Endothelial cell of umbilical vein (primary cell): ENCODE results near the gene BSG. TPM values are rescaled to one million over a fixed set of nuclear protein-coding genes. Genes with fewer than 3 reads are reported as not detected.

ENCODE experiments used
- BruUV-seq: library from RNA; stranded (reverse); fragments of 400-500 nt; replicated peaks from 2 replicates; lab custom pipeline; 2021; lab: Mats Ljungman, UMichigan
- CTCF ChIA-PET: fragments of 300-600, 350-600 bp; sonication (Branson Sonifier 250); formaldehyde crosslinking; loops from one replicate; lab custom pipeline; 2021; ENCODE audit warnings: antibody characterized with exemption, inconsistent platforms; lab: Charles Lee
- POLR2A ChIA-PET: fragments of 300-600, 350-600 bp; sonication (Branson Sonifier 250); formaldehyde crosslinking; loops from one replicate; lab custom pipeline; 2021; ENCODE audit warnings: antibody characterized with exemption, inconsistent platforms; lab: Charles Lee
- DNase-seq: peaks from one replicate; pipeline ENCODE4 v3.0.0-alpha.2; 2011; ENCODE audit warnings: low read depth, low spot score
- FAIRE-seq: peaks from 2 replicates; lab custom pipeline; 2011; peaks lifted over from hg19 to GRCh38; lab: Jason Lieb, UNC
- H2AFZ ChIP-seq: 2 replicates; pipeline ENCODE4 v1.6.0; 2012; ENCODE audit warnings: low read depth, low read length, control low read depth, inconsistent platforms
- H3K27ac ChIP-seq: 2 replicates; pipeline ENCODE4 v1.5.1; 2011; ENCODE audit warnings: low read depth, mild to moderate bottlenecking, control low read depth, low read length, moderate library complexity; ENCODE audit not compliant: insufficient read depth
- H3K27me3 ChIP-seq, 2 experiments: 2 replicates each; pipeline versions ENCODE4 v1.6.0 to v1.6.1; 2011; ENCODE audit warnings: low read length in 2 of 2, mixed read lengths in 1 of 2; ENCODE audit not compliant: control insufficient read depth in 2 of 2, insufficient read depth in 2 of 2
- H3K36me3 ChIP-seq, 2 experiments: 2 replicates in 1 of 2; 3 replicates in 1 of 2; pipeline ENCODE4 v1.5.1; 2011; ENCODE audit warnings: low read length in 2 of 2, mild to moderate bottlenecking in 1 of 2, moderate library complexity in 1 of 2; ENCODE audit not compliant: control insufficient read depth in 2 of 2, insufficient read depth in 2 of 2; ENCODE audit errors: extremely low read depth in 1 of 2
- H3K4me1 ChIP-seq: 3 replicates; pipeline ENCODE4 v1.5.1; 2011; ENCODE audit warnings: mild to moderate bottlenecking, low read length; ENCODE audit not compliant: control insufficient read depth, insufficient read depth; ENCODE audit errors: extremely low read depth
- H3K4me2 ChIP-seq: 2 replicates; pipeline ENCODE4 v1.6.1; 2011; ENCODE audit warnings: low read length, control low read depth, mixed read lengths; ENCODE audit not compliant: insufficient read depth
- H3K4me3 ChIP-seq, 3 experiments: fragments of 200-600 bp in 1 of 3; sonication (generic), shearing (Covaris generic) in 1 of 3; replicated peaks in 1 of 3; 2 replicates each; pipeline ENCODE4 v1.5.1; 2011 to 2016; ENCODE audit warnings: control low read depth in 3 of 3, low read length in 3 of 3, mild to moderate bottlenecking in 2 of 3, inconsistent platforms in 1 of 3, low read depth in 1 of 3, moderate library complexity in 1 of 3; ENCODE audit not compliant: insufficient read depth in 1 of 3
- H3K79me2 ChIP-seq: 2 replicates; pipeline ENCODE4 v1.6.0; 2012; ENCODE audit warnings: low read length, inconsistent platforms; ENCODE audit not compliant: control insufficient read depth, insufficient read depth
- H3K9ac ChIP-seq: replicated peaks from 2 replicates; pipeline ENCODE3; 2011; ENCODE audit warnings: low read length, control low read depth; ENCODE audit not compliant: insufficient read depth; ENCODE audit errors: extremely low read depth
- H3K9me1 ChIP-seq: replicated peaks from 3 replicates; pipeline ENCODE4 v1.6.0; 2011; ENCODE audit warnings: mild to moderate bottlenecking, low read length; ENCODE audit not compliant: control insufficient read depth, insufficient read depth; ENCODE audit errors: extremely low read depth
- H3K9me3 ChIP-seq: replicated peaks from 2 replicates; pipeline ENCODE4 v1.5.1; 2012; ENCODE audit warnings: low read length, inconsistent platforms; ENCODE audit not compliant: control insufficient read depth, insufficient read depth
- H4K20me1 ChIP-seq: replicated peaks from 2 replicates; pipeline ENCODE3; 2011; ENCODE audit warnings: mild to moderate bottlenecking, low read length; ENCODE audit not compliant: control insufficient read depth, insufficient read depth; ENCODE audit errors: extremely low read depth
- EZH2 ChIP-seq: IDR thresholded peaks from 2 replicates; pipeline ENCODE4 v1.6.1; 2012; ENCODE audit warnings: borderline replicate concordance, low read depth, mild to moderate bottlenecking, moderate library complexity, low read length, inconsistent platforms; ENCODE audit not compliant: severe bottlenecking
- FOS ChIP-seq: IDR thresholded peaks from 2 replicates; pipeline ENCODE4 v1.6.1; 2011; ENCODE audit warnings: mild to moderate bottlenecking, low read length, moderate library complexity, borderline replicate concordance; ENCODE audit not compliant: insufficient read depth
- GATA2 ChIP-seq: IDR thresholded peaks from 2 replicates; pipeline ENCODE4 v1.7.0; 2011; ENCODE audit warnings: low read depth, mild to moderate bottlenecking, moderate library complexity, mixed read lengths, low read length; ENCODE audit not compliant: insufficient read length, insufficient read depth
- JUN ChIP-seq: IDR thresholded peaks from 2 replicates; pipeline ENCODE4 v1.6.1; 2011; ENCODE audit warnings: borderline replicate concordance, low read depth; ENCODE audit not compliant: insufficient read length, insufficient read depth
- MYC ChIP-seq: IDR thresholded peaks from one replicate; pipeline ENCODE4 v1.6.1; 2011; ENCODE audit warnings: mild to moderate bottlenecking, low read depth, low read length
- POLR2A ChIP-seq: IDR thresholded peaks from 2 replicates; pipeline ENCODE4 v1.6.1; 2012; ENCODE audit warnings: low read depth, mild to moderate bottlenecking, control low read depth, low read length
- POLR2AphosphoS5 ChIP-seq: IDR thresholded peaks from 2 replicates; pipeline ENCODE4 v1.6.1; 2012; ENCODE audit warnings: low read depth, mild to moderate bottlenecking, control low read depth, low read length, moderate library complexity; ENCODE audit not compliant: insufficient read depth
- dilution Hi-C: fragments of 300-500 bp; cut with MboI; formaldehyde crosslinking; loops from one replicate; pipeline ENCODE4 v1.15.0; 2019; ENCODE audit warnings: low sequenced_read_pairs; ENCODE audit not compliant: extremely low pct_ligation_motif_present
- intact Hi-C: fragments of 100-400 bp; cut with micrococcal nuclease; formaldehyde crosslinking; loops from one replicate; pipeline ENCODE4 v1.10.0; 2022
- polyA plus RNA-seq, 4 experiments: library from polyadenylated mRNA; depleted of rRNA in 3 of 4; stranded (reverse) in 3 of 4; unstranded in 1 of 4; fragments of >200 nt; gene quantifications; 2 replicates each; pipeline versions ENCODE4 v1.2.1 to v1.2.3, GENCODE V29; 2011 to 2012; ENCODE audit warnings: missing spikeins in 1 of 4
- total RNA-seq: library from RNA; stranded (reverse); gene quantifications from 2 replicates; pipeline ENCODE4 v1.2.3, GENCODE V29; 2021
- TF ChIP-seq, protein P1 (sequence below): IDR thresholded peaks from 2 replicates; pipeline ENCODE4 v1.6.1; 2011; ENCODE audit not compliant: insufficient read depth, insufficient read length
- TF ChIP-seq, protein P2 (sequence below), 2 donors: IDR thresholded peaks; 1 replicate in 1 of 2; 2 replicates in 1 of 2; pipeline ENCODE4 v1.5.1; 2011; ENCODE audit warnings: low read length in 2 of 2, mild to moderate bottlenecking in 2 of 2, moderate library complexity in 2 of 2, control low read depth in 1 of 2, inconsistent platforms in 1 of 2, low read depth in 1 of 2; ENCODE audit not compliant: insufficient read depth in 1 of 2; ENCODE audit errors: extremely low read depth in 1 of 2

Gene BSG
- total and polyA plus RNA-seq, 2 donors (not counting 3 experiments of a cell fraction or from before 2014, with no cell fraction given), result 485 to 661 TPM

- no TSS peak for BruUV-seq
- CTCF ChIA-PET, result no interaction called here
Observed at GRCh38 chr19:591099-591958, 18.9 kb downstream of the BSG start.

DNA sequence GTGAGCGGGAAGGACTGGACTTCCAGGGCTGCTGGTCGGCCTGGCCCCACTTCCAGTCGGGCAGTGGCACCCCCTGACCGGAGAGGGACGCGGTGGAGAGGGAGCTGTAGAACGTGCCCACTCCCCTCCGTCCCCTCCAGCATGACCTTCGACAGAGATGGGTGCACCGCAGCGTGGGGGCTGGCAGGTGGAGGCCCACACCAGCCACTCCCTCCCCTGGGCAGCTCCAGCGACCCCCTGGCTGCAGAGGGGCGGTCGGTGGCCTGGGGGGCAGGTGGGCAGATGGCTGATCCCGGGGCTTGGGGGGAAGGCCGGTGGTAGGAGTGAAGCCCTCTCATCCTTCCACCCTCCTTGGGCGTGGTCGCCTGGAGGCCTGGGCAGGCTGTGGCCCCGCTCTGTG is 19.7 kb downstream of the BSG start:
- no peaks in the 10 kb centered on the region for H3K4me1 ChIP-seq
- intact Hi-C loops (no loop called here), dilution Hi-C loops (no loop called here)
- no peak overlapping the region for H2AFZ ChIP-seq
- H3K27me3 ChIP-seq, result peaks cover 10 to 13% of the 10 kb centered on the region in 2 experiments
- H3K9me3 ChIP-seq, result no peaks in the 10 kb centered on the region
- H3K9ac ChIP-seq, result no peak overlapping the region
- no peaks in the 10 kb centered on the region for H3K79me2 ChIP-seq
- BruUV-seq, result no TSS peak
- DNase-seq, result no peak
- no peaks in the 10 kb centered on the region for H4K20me1 ChIP-seq
- no peaks in the 10 kb centered on the region for H3K9me1 ChIP-seq
- FAIRE-seq, result no peak
- TF ChIP-seq MYC (no peak), EZH2 (no peak), POLR2A (no peak), JUN (no peak), FOS (no peak), POLR2AphosphoS5 (no peak), GATA2 (no peak)
- TF ChIP-seq, protein P1, sequence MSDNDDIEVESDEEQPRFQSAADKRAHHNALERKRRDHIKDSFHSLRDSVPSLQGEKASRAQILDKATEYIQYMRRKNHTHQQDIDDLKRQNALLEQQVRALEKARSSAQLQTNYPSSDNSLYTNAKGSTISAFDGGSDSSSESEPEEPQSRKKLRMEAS, result no peak
- TF ChIP-seq, protein P2, sequence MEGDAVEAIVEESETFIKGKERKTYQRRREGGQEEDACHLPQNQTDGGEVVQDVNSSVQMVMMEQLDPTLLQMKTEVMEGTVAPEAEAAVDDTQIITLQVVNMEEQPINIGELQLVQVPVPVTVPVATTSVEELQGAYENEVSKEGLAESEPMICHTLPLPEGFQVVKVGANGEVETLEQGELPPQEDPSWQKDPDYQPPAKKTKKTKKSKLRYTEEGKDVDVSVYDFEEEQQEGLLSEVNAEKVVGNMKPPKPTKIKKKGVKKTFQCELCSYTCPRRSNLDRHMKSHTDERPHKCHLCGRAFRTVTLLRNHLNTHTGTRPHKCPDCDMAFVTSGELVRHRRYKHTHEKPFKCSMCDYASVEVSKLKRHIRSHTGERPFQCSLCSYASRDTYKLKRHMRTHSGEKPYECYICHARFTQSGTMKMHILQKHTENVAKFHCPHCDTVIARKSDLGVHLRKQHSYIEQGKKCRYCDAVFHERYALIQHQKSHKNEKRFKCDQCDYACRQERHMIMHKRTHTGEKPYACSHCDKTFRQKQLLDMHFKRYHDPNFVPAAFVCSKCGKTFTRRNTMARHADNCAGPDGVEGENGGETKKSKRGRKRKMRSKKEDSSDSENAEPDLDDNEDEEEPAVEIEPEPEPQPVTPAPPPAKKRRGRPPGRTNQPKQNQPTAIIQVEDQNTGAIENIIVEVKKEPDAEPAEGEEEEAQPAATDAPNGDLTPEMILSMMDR (IDR thresholded peaks at IDR 0.05; ENCODE audit: extremely low read depth in 1 of 2, insufficient read depth in 1 of 2, low read depth in 1 of 2, low read length in 2 of 2), result no peak
- POLR2A ChIA-PET, result no interaction called here
- CTCF ChIA-PET, result no interaction called here
- no peaks in the 10 kb centered on the region for H3K36me3 ChIP-seq
- no peak overlapping the region for H3K4me3 ChIP-seq
- no peak overlapping the region for H3K4me2 ChIP-seq
- H3K27ac ChIP-seq, result no peak overlapping the region

More at GRCh38 chr19:591099-591958, 18.9 kb downstream of the BSG start:
- Histone ChIP-seq H3K4me1 (no peaks in the 10 kb centered on the region), H3K9ac (no peak overlapping the region), H3K9me3 (no peaks in the 10 kb centered on the region), H3K27ac (no peak overlapping the region), H4K20me1 (no peaks in the 10 kb centered on the region), H2AFZ (no peak overlapping the region), H3K4me3 (no peak overlapping the region), H3K9me1 (no peaks in the 10 kb centered on the region), H3K36me3 (no peaks in the 10 kb centered on the region), H3K27me3 (peaks cover 10 to 13% of the 10 kb centered on the region in 2 experiments), H3K4me2 (no peak overlapping the region), H3K79me2 (no peaks in the 10 kb centered on the region)
- dilution Hi-C loops, result no loop called here
- intact Hi-C loops, result no loop called here
- DNase-seq, result no peak
- no peak for FAIRE-seq
- no peak for TF ChIP-seq POLR2A
- TF ChIP-seq EZH2, result peak; percentile 42
- POLR2A ChIA-PET, result no interaction called here
